Stimulated activated naive CD8-positive, alpha-beta T cell treated with anti-CD3 and anti-CD28 coated beads, Interleukin-15, Interleukin-2, amounts not matched to agents 100 ng/mL and 50 ng/mL, for 24 hours (primary cell): ENCODE measurements around the gene TMEM191C.

Experiments
- H3K27ac Mint-ChIP-seq: one replicate; pipeline ENCODE4 v1.8.0; 2021; ENCODE audit warnings: mild to moderate bottlenecking, mixed read lengths
- H3K27me3 Mint-ChIP-seq: one replicate; pipeline ENCODE4 v1.8.0; 2021; ENCODE audit warnings: mixed read lengths
- H3K36me3 Mint-ChIP-seq: one replicate; pipeline ENCODE4 v1.8.0; 2021; ENCODE audit warnings: low read depth, mixed read lengths
- H3K4me1 Mint-ChIP-seq: one replicate; pipeline ENCODE4 v1.8.0; 2021; ENCODE audit warnings: low read depth, mixed read lengths
- H3K4me3 Mint-ChIP-seq: one replicate; pipeline ENCODE4 v1.8.0; 2021; ENCODE audit warnings: mild to moderate bottlenecking, mixed read lengths
- H3K9me3 Mint-ChIP-seq: one replicate; pipeline ENCODE4 v1.8.0; 2021; ENCODE audit warnings: mixed read lengths

The TMEM191C gene

GRCh38 chr22:21443057-21443734 is 24.0 kb upstream of the TMEM191C start:
- Mint-ChIP-seq H3K4me1 (no peaks in the 10 kb centered on the region), H3K27ac (no peak overlapping the region), H3K27me3 (no peaks in the 10 kb centered on the region), H3K4me3 (no peak overlapping the region), H3K36me3 (peaks cover 9% of the 10 kb centered on the region), H3K9me3 (no peaks in the 10 kb centered on the region)

DNA sequence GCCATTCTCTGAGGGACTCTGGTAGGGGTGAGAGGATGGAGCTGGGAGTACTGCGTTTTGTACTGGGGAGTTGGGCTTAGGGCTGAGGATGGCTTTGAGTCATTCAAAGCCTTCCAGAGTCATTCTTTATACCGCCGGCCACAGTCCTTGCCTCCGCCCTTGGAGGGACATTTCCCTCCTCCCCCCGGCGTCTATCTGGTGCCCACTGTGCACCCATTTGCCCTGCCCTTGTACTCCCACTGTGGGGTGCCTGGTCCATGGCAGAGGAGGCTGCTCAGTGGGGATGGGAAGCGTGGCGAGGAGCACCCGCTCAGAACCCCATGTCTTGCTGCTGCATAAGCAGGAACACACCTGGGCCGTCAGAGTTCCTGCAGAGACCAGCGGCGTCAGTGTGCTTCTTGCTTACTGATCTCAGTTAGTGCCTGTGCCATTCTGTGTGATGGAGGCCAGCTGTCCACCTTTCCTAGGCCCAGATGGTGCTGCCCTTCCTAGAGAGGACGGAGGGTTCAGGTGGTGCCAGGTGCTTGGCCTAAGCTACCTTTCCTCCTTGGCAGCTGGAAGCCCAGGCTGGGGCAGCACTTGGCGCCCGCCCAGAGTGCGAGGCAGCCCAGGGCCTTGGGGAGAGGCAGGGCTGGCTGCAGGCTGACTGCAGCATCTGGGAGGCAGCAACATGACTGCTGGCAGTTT is 23.3 kb upstream of the TMEM191C start:
- peaks cover 9% of the 10 kb centered on the region for H3K36me3 Mint-ChIP-seq
- H3K4me3 Mint-ChIP-seq, result no peak overlapping the region
- H3K27ac Mint-ChIP-seq, result no peak overlapping the region
- H3K4me1 Mint-ChIP-seq, result no peaks in the 10 kb centered on the region
- no peaks in the 10 kb centered on the region for H3K27me3 Mint-ChIP-seq
- H3K9me3 Mint-ChIP-seq, result no peaks in the 10 kb centered on the region

GRCh38 chr22:21444701-21445436 is 22.3 kb upstream of the TMEM191C start:
- Mint-ChIP-seq H3K27me3 (no peaks in the 10 kb centered on the region), H3K4me1 (no peaks in the 10 kb centered on the region), H3K27ac (no peak overlapping the region), H3K9me3 (no peaks in the 10 kb centered on the region), H3K4me3 (no peak overlapping the region), H3K36me3 (peaks cover 9% of the 10 kb centered on the region)

DNA sequence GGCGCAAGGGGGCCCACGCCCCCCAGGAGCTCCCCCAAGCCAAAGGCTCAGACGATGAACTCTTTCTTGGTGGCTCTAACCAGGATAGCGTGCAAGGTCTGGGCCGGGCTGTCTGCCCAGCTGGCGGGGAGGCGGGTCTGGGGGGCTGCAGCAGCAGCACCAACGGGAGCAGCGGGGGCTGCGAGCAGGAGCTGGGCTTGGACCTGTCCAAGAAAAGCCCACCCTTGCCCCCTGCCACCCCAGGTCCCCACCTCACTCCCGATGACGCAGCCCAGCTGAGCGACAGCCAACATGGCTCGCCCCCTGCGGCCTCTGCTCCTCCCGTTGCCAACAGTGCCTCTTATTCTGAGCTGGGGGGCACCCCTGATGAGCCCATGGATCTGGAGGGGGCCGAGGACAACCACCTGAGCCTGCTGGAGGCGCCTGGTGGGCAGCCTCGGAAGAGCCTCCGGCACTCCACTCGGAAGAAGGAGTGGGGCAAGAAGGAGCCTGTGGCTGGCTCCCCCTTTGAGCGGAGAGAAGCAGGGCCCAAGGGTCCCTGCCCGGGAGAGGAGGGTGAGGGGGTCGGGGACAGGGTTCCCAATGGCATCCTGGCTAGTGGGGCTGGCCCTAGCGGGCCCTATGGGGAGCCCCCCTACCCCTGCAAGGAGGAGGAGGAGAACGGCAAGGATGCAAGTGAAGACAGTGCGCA is 21.6 kb upstream of the TMEM191C start:
- Mint-ChIP-seq H3K9me3 (no peaks in the 10 kb centered on the region), H3K27ac (no peak overlapping the region), H3K27me3 (no peaks in the 10 kb centered on the region), H3K4me3 (no peak overlapping the region), H3K36me3 (peaks cover 9% of the 10 kb centered on the region), H3K4me1 (no peaks in the 10 kb centered on the region)

- H3K27me3 Mint-ChIP-seq, result no peaks in the 10 kb centered on the region
- no peak overlapping the region for H3K27ac Mint-ChIP-seq
- no peak overlapping the region for H3K4me3 Mint-ChIP-seq
- no peaks in the 10 kb centered on the region for H3K9me3 Mint-ChIP-seq
- peaks cover 9% of the 10 kb centered on the region for H3K36me3 Mint-ChIP-seq
- H3K4me1 Mint-ChIP-seq, result no peaks in the 10 kb centered on the region
Measured at GRCh38 chr22:21446128-21446826, 20.9 kb upstream of the TMEM191C start.

- Mint-ChIP-seq H3K4me3 (no peak overlapping the region), H3K36me3 (peaks cover 9% of the 10 kb centered on the region), H3K27me3 (no peaks in the 10 kb centered on the region), H3K27ac (no peak overlapping the region), H3K9me3 (no peaks in the 10 kb centered on the region), H3K4me1 (no peaks in the 10 kb centered on the region)
Measured at GRCh38 chr22:21446827-21447690, 20.1 kb upstream of the TMEM191C start.

- Mint-ChIP-seq H3K27me3 (no peaks in the 10 kb centered on the region), H3K27ac (no peak overlapping the region), H3K4me3 (no peak overlapping the region), H3K4me1 (no peaks in the 10 kb centered on the region), H3K36me3 (peaks cover 9% of the 10 kb centered on the region), H3K9me3 (no peaks in the 10 kb centered on the region)
Measured at GRCh38 chr22:21447694-21448402, 19.3 kb upstream of the TMEM191C start.

GRCh38 chr22:21448627-21449416 is 18.4 kb upstream of the TMEM191C start:
- peaks cover 9% of the 10 kb centered on the region for H3K36me3 Mint-ChIP-seq
- H3K27ac Mint-ChIP-seq, result no peak overlapping the region
- H3K4me1 Mint-ChIP-seq, result no peaks in the 10 kb centered on the region
- H3K27me3 Mint-ChIP-seq, result no peaks in the 10 kb centered on the region
- H3K9me3 Mint-ChIP-seq, result no peaks in the 10 kb centered on the region
- no peak overlapping the region for H3K4me3 Mint-ChIP-seq

DNA sequence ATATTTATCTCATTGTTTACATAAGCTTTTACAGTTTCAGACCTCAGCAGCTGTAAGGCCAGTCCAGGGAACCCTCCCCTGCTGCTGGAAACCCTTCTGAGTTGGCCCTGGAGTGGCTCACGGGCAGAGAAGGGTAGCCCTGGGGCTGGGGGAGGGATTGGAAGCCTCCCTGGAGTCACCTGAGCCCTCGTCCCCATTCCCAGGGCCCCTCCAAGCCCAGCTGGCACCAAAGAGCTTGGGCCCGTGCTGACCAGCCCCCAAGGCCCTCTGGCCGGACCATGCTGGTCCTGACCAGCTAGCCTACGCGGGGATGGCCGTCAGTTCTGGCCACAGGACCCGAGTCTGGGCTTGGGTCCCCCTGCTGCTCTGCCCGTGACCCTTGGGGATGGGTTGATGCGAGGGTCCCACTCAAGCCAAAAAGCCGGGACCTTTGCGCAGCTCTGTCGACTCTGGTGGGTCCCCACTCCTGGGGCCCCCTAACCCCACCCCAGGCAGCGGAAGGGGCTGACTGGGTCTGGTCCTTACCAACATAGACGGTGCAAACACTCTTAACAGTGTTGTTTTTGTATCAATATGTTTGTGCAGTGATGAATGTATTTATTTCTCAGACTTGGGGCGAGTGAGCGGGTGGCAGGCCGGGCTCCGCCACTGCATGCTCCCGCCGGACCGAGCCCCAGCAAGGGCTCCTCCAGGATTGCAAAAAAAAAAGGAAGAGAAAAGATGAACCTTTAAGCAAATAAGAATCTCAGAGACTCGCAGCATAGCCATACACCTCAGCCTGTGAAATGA is 17.5 kb upstream of the TMEM191C start:
- Mint-ChIP-seq H3K9me3 (no peaks in the 10 kb centered on the region), H3K4me1 (no peaks in the 10 kb centered on the region), H3K4me3 (no peak overlapping the region), H3K27me3 (no peaks in the 10 kb centered on the region), H3K27ac (no peak overlapping the region), H3K36me3 (peaks cover 9% of the 10 kb centered on the region)

DNA sequence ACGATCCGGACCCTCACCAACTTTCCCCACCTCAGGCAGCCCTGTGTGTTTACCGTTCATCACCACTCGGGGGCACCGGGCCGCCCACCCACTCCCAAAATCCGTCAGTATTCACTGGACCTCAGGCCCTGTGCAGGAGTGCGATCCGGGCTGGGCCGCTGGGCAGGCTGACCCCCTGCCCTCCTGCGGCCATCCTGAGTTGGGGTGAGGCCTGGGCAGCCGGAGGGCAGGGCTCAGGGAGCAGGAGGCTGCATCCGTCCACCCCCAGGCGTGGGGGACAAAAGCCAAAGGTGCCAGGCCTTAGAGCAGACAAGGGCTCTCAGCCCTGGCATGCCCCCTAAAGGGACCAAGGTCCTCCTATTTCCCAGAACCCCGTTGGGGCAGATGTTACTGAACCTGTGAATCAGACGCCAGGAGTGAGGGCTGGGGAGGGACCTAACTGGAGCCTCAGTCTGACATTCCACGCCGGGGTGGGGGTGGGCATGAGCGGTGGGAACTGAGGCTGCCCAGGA is 16.8 kb upstream of the TMEM191C start:
- H3K4me3 Mint-ChIP-seq, result no peak overlapping the region
- H3K4me1 Mint-ChIP-seq, result no peaks in the 10 kb centered on the region
- peaks cover 9% of the 10 kb centered on the region for H3K36me3 Mint-ChIP-seq

DNA sequence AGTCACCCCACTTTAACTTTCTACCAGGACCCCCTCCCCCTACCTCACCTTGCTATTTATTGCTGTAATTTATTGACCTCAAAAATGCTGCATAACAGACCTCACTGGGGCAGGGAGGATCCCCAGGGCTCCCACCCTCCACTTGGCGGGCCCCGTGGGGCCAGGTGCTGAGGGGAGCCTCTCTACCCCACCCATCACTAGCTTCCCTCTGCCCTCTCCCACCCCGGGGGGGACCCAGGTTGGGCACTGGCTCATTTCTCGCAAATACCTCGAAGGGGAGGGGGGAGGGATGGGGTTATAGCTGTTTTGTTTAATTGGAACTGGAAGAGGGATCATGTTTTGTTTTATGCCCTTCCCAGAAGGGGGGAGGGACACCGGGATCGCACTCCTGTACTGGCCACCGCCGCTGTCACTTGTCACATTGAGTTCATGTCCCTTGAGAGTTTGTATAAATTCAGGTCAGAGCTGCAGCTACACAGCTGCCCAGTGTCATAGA is 16.3 kb upstream of the TMEM191C start:
- Mint-ChIP-seq H3K36me3 (peaks cover 7% of the 10 kb centered on the region), H3K4me3 (no peak overlapping the region), H3K27me3 (no peaks in the 10 kb centered on the region), H3K4me1 (no peaks in the 10 kb centered on the region), H3K27ac (no peak overlapping the region), H3K9me3 (no peaks in the 10 kb centered on the region)

More for the DNA sequence above, 16.8 kb upstream of the TMEM191C start:
- no peaks in the 10 kb centered on the region for H3K9me3 Mint-ChIP-seq
- no peak overlapping the region for H3K27ac Mint-ChIP-seq
- H3K27me3 Mint-ChIP-seq, result no peaks in the 10 kb centered on the region
